Thyroid gland (tissue), 4 donors: ENCODE data around the gene ATP6V0A4. TPM values are rescaled to one million over a fixed set of nuclear protein-coding genes. Genes with fewer than 3 reads are reported as not detected.

Experiments used
- total RNA-seq, 4 donors: library from RNA; depleted of rRNA; stranded (reverse); fragments of >200 nt; gene quantifications; one replicate each; pipeline ENCODE4 v1.2.3, GENCODE V29; 2016

ATP6V0A4 gene
- total RNA-seq, 4 donors from 2014 or later: not detected

Other genes with a start within 250 kb of the ATP6V0A4 start
- gene SVOPL, start 96.8 kb downstream of the ATP6V0A4 start, total RNA-seq: under 1 TPM in 1 of 4 donors, not detected in 3; 0.10 TPM
- gene TMEM213, start 202 bp downstream of the ATP6V0A4 start, total RNA-seq: not detected
- gene KIAA1549, start 183.2 kb upstream of the ATP6V0A4 start, total RNA-seq: 1 to 10 TPM; 1.2 to 3.9 (median 2.6) TPM
- gene ZC3HAV1L, start 237.8 kb upstream of the ATP6V0A4 start, total RNA-seq: 10 to 100 TPM; 31.7 to 73.7 (median 45.5) TPM